Erythroblast (primary cell): ENCODE results near the gene STK39.

Source experiments
- GATA1 ChIP-seq: IDR thresholded peaks from 2 replicates; pipeline ENCODE4 v1.6.1; 2011; ENCODE audit warnings: low read depth, mild to moderate bottlenecking, control low read depth, low read length, moderate library complexity
- POLR2A ChIP-seq: IDR thresholded peaks from 2 replicates; pipeline ENCODE4 v1.6.1; 2011; ENCODE audit warnings: mild to moderate bottlenecking, low read length

DNA sequence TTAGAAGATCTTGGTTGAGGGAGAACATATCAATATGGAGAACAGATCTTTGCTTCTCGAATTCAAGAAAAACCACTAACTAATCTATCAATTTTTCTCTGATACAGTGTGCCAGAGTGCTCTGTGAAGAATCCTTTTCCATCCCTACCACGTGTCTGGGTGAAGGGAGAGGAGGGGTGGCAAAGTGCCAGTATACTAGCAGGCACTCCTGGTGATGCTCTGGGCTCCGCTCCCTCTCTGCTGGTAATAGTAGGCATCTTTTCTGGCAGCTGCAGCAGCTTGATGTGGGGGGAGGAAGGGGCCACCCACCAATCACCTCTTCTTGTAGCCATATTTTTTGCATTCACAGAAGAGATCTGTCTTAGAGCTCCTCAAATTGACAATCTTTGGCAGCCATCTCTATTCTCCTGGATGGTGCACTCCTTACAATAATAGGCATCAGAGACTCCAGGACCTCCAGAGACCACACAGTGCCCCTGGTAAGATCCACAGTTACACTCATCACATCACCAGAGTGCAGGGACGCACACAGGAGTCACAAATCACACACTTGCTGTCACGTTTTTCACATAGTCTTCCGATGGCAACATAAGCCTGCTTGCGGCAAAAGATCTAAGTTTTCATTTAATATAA is 15.7 kb downstream of the STK39 start:
- no peak for TF ChIP-seq POLR2A
- TF ChIP-seq GATA1 = no peak
